IMR-90 (cell line): Measurements from ENCODE around the gene PLXNA4. TPM values are rescaled to one million over a fixed set of nuclear protein-coding genes. Genes with fewer than 3 reads are reported as not detected.

Source experiments
- ATAC-seq: fragments of 200-7000 bp; cut with Tn5 transposase; 2 replicates; pipeline ENCODE4 v1.9.1; 2020; ENCODE audit warnings: low read depth, mild to moderate bottlenecking, moderate library complexity
- BruUV-seq: library from RNA; stranded (reverse); fragments of 400-500 nt; replicated peaks from 2 replicates; lab custom pipeline; 2021; lab: Mats Ljungman, UMichigan
- CTCF ChIA-PET: fragments of 300-600 bp; formaldehyde crosslinking; extraction: SDS; loops from one replicate; lab custom pipeline; 2021; ENCODE audit warnings: antibody characterized with exemption; lab: Yijun Ruan, JAX
- POLR2A ChIA-PET: fragments of 300-600 bp; sonication (Branson Sonifier 250); formaldehyde crosslinking; loops from one replicate; lab custom pipeline; 2022; ENCODE audit warnings: antibody characterized with exemption; ENCODE audit not compliant: unreplicated experiment; lab: Charles Lee
- DNase-seq: peaks from one replicate; pipeline ENCODE4 v3.0.0; 2013
- H2AFZ ChIP-seq: replicated peaks from 2 replicates; pipeline ENCODE3; 2013; ENCODE audit warnings: low read length, mild to moderate bottlenecking; ENCODE audit not compliant: poor library complexity
- H2AK5ac ChIP-seq: 2 replicates; pipeline ENCODE4 v1.6.1; 2013; ENCODE audit warnings: low read depth, low read length, inconsistent platforms
- H2AK9ac ChIP-seq: replicated peaks from 2 replicates; pipeline ENCODE3; 2013; ENCODE audit warnings: mild to moderate bottlenecking, low read depth, low read length, moderate library complexity; ENCODE audit not compliant: poor library complexity
- H2BK120ac ChIP-seq: 2 replicates; pipeline ENCODE4 v1.6.1; 2013; ENCODE audit warnings: low read depth, low read length, inconsistent platforms
- H2BK15ac ChIP-seq: 3 replicates; pipeline ENCODE4 v1.6.1; 2013; ENCODE audit warnings: low read depth, low read length, inconsistent platforms
- H2BK20ac ChIP-seq: 2 replicates; pipeline ENCODE4 v1.6.1; 2013; ENCODE audit warnings: low read depth, mild to moderate bottlenecking, inconsistent platforms, low read length, moderate library complexity
- H2BK5ac ChIP-seq: 2 replicates; pipeline ENCODE4 v1.6.1; 2013; ENCODE audit warnings: mild to moderate bottlenecking, low read depth, low read length, inconsistent platforms; ENCODE audit not compliant: poor library complexity, severe bottlenecking
- H3K14ac ChIP-seq: replicated peaks from 2 replicates; pipeline ENCODE4 v1.6.1; 2013; ENCODE audit warnings: low read depth, low read length, inconsistent platforms
- H3K18ac ChIP-seq: 2 replicates; pipeline ENCODE4 v1.6.1; 2013; ENCODE audit warnings: low read depth, low read length, control low read depth
- H3K23ac ChIP-seq: 2 replicates; pipeline ENCODE4 v1.6.1; 2013; ENCODE audit warnings: low read depth, low read length, inconsistent platforms
- H3K27ac ChIP-seq: 2 replicates; pipeline ENCODE4 v1.5.1; 2013; ENCODE audit warnings: mild to moderate bottlenecking, control low read depth, low read length; ENCODE audit not compliant: insufficient read depth
- H3K27me3 ChIP-seq: 2 replicates; pipeline ENCODE4 v1.6.1; 2013; ENCODE audit warnings: low read length; ENCODE audit not compliant: control insufficient read depth, insufficient read depth
- H3K36me3 ChIP-seq: 2 replicates; pipeline ENCODE4 v1.6.1; 2013; ENCODE audit warnings: low read length, mixed read lengths; ENCODE audit not compliant: control insufficient read depth, insufficient read depth
- H3K4ac ChIP-seq: 2 replicates; pipeline ENCODE4 v1.6.1; 2013; ENCODE audit warnings: low read depth, low read length, inconsistent platforms
- H3K4me1 ChIP-seq: 2 replicates; pipeline ENCODE4 v1.6.1; 2013; ENCODE audit warnings: low read length, mixed read lengths; ENCODE audit not compliant: control insufficient read depth, insufficient read depth
- H3K4me2 ChIP-seq: 2 replicates; pipeline ENCODE4 v1.6.1; 2013; ENCODE audit warnings: low read depth, mild to moderate bottlenecking, control low read depth, low read length, moderate library complexity
- H3K4me3 ChIP-seq: 2 replicates; pipeline ENCODE4 v1.5.1; 2013; ENCODE audit warnings: low read depth, mild to moderate bottlenecking, control low read depth, low read length, moderate library complexity; ENCODE audit not compliant: insufficient read depth
- H3K56ac ChIP-seq: 2 replicates; pipeline ENCODE4 v1.6.1; 2013; ENCODE audit warnings: low read length, inconsistent platforms; ENCODE audit not compliant: insufficient read depth; ENCODE audit errors: extremely low read depth
- H3K79me1 ChIP-seq, 2 experiments: 2 replicates each; pipeline ENCODE4 v1.6.1; 2013; ENCODE audit warnings: low read length in 2 of 2, inconsistent platforms in 1 of 2, low read depth in 1 of 2
- H3K9ac ChIP-seq: 2 replicates; pipeline ENCODE4 v1.6.1; 2013; ENCODE audit warnings: low read depth, low read length, control low read depth
- H3K9me1 ChIP-seq: 2 replicates; pipeline ENCODE4 v1.6.1; 2013; ENCODE audit warnings: low read length, inconsistent platforms; ENCODE audit not compliant: insufficient read depth
- H3K9me3 ChIP-seq: 2 replicates; pipeline ENCODE4 v1.6.1; 2013; ENCODE audit warnings: low read length; ENCODE audit not compliant: control insufficient read depth, insufficient read depth
- H4K20me1 ChIP-seq: 2 replicates; pipeline ENCODE4 v1.6.1; 2013; ENCODE audit warnings: low read length, inconsistent platforms; ENCODE audit not compliant: insufficient read depth
- H4K5ac ChIP-seq: 2 replicates; pipeline ENCODE4 v1.6.1; 2013; ENCODE audit warnings: mild to moderate bottlenecking, low read depth, low read length, control low read depth
- H4K8ac ChIP-seq, 2 experiments: 2 replicates each; pipeline ENCODE4 v1.6.1; 2013; ENCODE audit warnings: low read depth in 2 of 2, low read length in 2 of 2, control low read depth in 1 of 2, inconsistent platforms in 1 of 2
- H4K91ac ChIP-seq: 2 replicates; pipeline ENCODE4 v1.6.1; 2013; ENCODE audit warnings: low read depth, low read length, inconsistent platforms; ENCODE audit not compliant: insufficient read depth
- BHLHE40 ChIP-seq: fragments of 150-350 bp; IDR thresholded peaks from 2 replicates; pipeline ENCODE4 v1.6.1; 2016; ENCODE audit warnings: mild to moderate bottlenecking, low read depth, low read length
- CEBPB ChIP-seq: IDR thresholded peaks from 2 replicates; pipeline ENCODE4 v1.6.1; 2012; ENCODE audit warnings: low read depth, low read length, improper control_type of control experiment
- CHD1 ChIP-seq: IDR thresholded peaks from 2 replicates; pipeline ENCODE4 v1.6.1; 2012; ENCODE audit warnings: low read depth, low read length, improper control_type of control experiment
- ELK1 ChIP-seq: fragments of 150-350 bp; IDR thresholded peaks from 2 replicates; pipeline ENCODE4 v1.6.1; 2016; ENCODE audit warnings: low read depth, mild to moderate bottlenecking, low read length, moderate library complexity, borderline replicate concordance
- FOS ChIP-seq: fragments of 150-350 bp; IDR thresholded peaks from 2 replicates; pipeline ENCODE4 v1.6.1; 2016; ENCODE audit warnings: low read depth, low read length
- MAFK ChIP-seq: IDR thresholded peaks from 2 replicates; pipeline ENCODE4 v1.6.1; 2012; ENCODE audit warnings: low read depth, low read length, improper control_type of control experiment
- MAZ ChIP-seq: IDR thresholded peaks from 2 replicates; pipeline ENCODE4 v1.6.1; 2012; ENCODE audit warnings: low read depth, mild to moderate bottlenecking, low read length, improper control_type of control experiment, moderate library complexity, borderline replicate concordance
- MXI1 ChIP-seq: IDR thresholded peaks from 2 replicates; pipeline ENCODE4 v1.6.1; 2012; ENCODE audit warnings: low read depth, mild to moderate bottlenecking, low read length, moderate library complexity, borderline replicate concordance
- NFE2L2 ChIP-seq: fragments of 150-350 bp; IDR thresholded peaks from 2 replicates; pipeline ENCODE4 v1.6.1; 2016; ENCODE audit warnings: low read depth, mild to moderate bottlenecking, low read length
- POLR2A ChIP-seq: IDR thresholded peaks from 2 replicates; pipeline ENCODE4 v1.6.1; 2012; ENCODE audit warnings: mild to moderate bottlenecking, low read depth, low read length
- RAD21 ChIP-seq: IDR thresholded peaks from 2 replicates; pipeline ENCODE4 v1.6.1; 2012; ENCODE audit warnings: low read length, improper control_type of control experiment
- RCOR1 ChIP-seq: IDR thresholded peaks from 2 replicates; pipeline ENCODE4 v1.6.1; 2012; ENCODE audit warnings: mild to moderate bottlenecking, low read length, improper control_type of control experiment; ENCODE audit not compliant: insufficient replicate concordance
- RFX5 ChIP-seq: IDR thresholded peaks from 2 replicates; pipeline ENCODE4 v1.8.0; 2012; ENCODE audit warnings: low read depth, mild to moderate bottlenecking, low read length, moderate library complexity
- SMC3 ChIP-seq: fragments of 150-350 bp; IDR thresholded peaks from 2 replicates; pipeline ENCODE4 v1.6.1; 2016; ENCODE audit warnings: low read depth, mild to moderate bottlenecking, antibody characterized with exemption, low read length, moderate library complexity
- WGBS, 2 experiments: methylation state at CpG; one replicate each; pipeline versions ENCODE4 v1.1.5 to v1.1.7; 2013; ENCODE audit warnings: missing lambda C conversion rate in 2 of 2; ENCODE audit not compliant: insufficient read length in 1 of 2; ENCODE audit errors: extremely low coverage in 2 of 2; 5-methylcytosine and 5-hydroxymethylcytosine counted together
- dilution Hi-C: fragments of 300-500 bp; cut with HindIII; formaldehyde crosslinking; loops from one replicate; pipeline ENCODE4 v1.14.3; 2018; ENCODE audit warnings: low sequenced_read_pairs; ENCODE audit not compliant: unreplicated experiment
- in situ Hi-C: fragments of 300-500 bp; cut with MboI; formaldehyde crosslinking; loops from 3 replicates; pipeline ENCODE4 v1.14.3; 2019; ENCODE audit warnings: low sequenced_read_pairs, inconsistent platforms, mixed read lengths
- intact Hi-C: fragments of 100-400 bp; cut with micrococcal nuclease; formaldehyde crosslinking; loops from 2 replicates; pipeline ENCODE4 v1.10.0; 2022
- polyA plus RNA-seq, 3 experiments: library from polyadenylated mRNA; depleted of rRNA; stranded (reverse); fragments of >200 nt; gene quantifications; 2 replicates each; pipeline ENCODE4 v1.2.3, GENCODE V29; 2012; ENCODE audit warnings: low replicate concordance in 1 of 3
- total RNA-seq: library from RNA; depleted of rRNA; stranded (reverse); fragments of >200 nt; gene quantifications from 2 replicates; pipeline ENCODE4 v1.2.3, GENCODE V29; 2012
- TF ChIP-seq, protein P1 (sequence below): conservative IDR thresholded peaks from 2 replicates; pipeline ENCODE4 v1.5.1; 2012; ENCODE audit warnings: mild to moderate bottlenecking, low read depth, low read length, improper control_type of control experiment
- TF ChIP-seq, protein P2 (sequence below): fragments of 150-350 bp; IDR thresholded peaks from 2 replicates; pipeline ENCODE4 v1.6.1; 2017; ENCODE audit warnings: mild to moderate bottlenecking, antibody characterized with exemption, low read length, low read depth

The PLXNA4 gene
- total and polyA plus RNA-seq, 2 of the 4 experiments (the other 2 are of a cell fraction) = under 0.01 TPM

DNA sequence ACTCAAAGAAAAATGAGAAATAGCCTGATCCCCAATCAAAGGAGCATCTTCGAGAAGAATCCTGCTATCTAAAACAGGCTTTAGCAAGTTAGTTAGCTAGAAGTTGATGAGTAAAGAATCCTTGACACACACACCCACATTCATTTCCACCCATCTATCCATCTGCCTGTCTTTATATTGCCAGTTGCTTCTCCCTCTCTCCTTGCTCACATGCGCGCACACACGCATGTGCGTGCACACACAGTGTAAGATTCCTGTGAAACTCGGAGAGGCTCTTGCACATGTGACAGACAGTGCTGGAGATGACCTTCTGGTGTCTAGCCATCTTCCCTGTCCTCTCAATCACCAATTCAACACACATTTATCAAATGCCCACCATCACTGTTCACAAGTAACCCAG lies 393.3 kb downstream of the PLXNA4 start:
- no TSS peak for BruUV-seq
- Histone ChIP-seq H4K5ac (no peak overlapping the region), H2AK5ac (no peak overlapping the region), H3K79me1 (no peaks in the 10 kb centered on the region), H3K56ac (no peak overlapping the region), H4K20me1 (no peaks in the 10 kb centered on the region), H3K9ac (no peak overlapping the region), H3K27ac (no peak overlapping the region), H4K91ac (no peak overlapping the region), H2AK9ac (no peak overlapping the region), H3K4me2 (no peak overlapping the region), H3K36me3 (no peaks in the 10 kb centered on the region), H2AFZ (no peak overlapping the region), H3K4me1 (no peaks in the 10 kb centered on the region), H4K8ac (no peak overlapping the region), H3K18ac (no peak overlapping the region), H3K4ac (no peak overlapping the region), H2BK15ac (no peak overlapping the region), H3K9me3 (peaks cover 5% of the 10 kb centered on the region), H3K14ac (no peak overlapping the region), H2BK120ac (no peak overlapping the region), H3K27me3 (no peaks in the 10 kb centered on the region), H3K4me3 (no peak overlapping the region), H2BK20ac (no peak overlapping the region), H3K9me1 (no peaks in the 10 kb centered on the region), H2BK5ac (no peak overlapping the region), H3K23ac (no peak overlapping the region)
- intact Hi-C loops = no loop called here
- POLR2A ChIA-PET = no interaction called here
- dilution Hi-C loops = no loop called here
- no peak for TF ChIP-seq CEBPB
- TF ChIP-seq MAFK = no peak
- no peak for TF ChIP-seq RFX5
- TF ChIP-seq, protein P1, sequence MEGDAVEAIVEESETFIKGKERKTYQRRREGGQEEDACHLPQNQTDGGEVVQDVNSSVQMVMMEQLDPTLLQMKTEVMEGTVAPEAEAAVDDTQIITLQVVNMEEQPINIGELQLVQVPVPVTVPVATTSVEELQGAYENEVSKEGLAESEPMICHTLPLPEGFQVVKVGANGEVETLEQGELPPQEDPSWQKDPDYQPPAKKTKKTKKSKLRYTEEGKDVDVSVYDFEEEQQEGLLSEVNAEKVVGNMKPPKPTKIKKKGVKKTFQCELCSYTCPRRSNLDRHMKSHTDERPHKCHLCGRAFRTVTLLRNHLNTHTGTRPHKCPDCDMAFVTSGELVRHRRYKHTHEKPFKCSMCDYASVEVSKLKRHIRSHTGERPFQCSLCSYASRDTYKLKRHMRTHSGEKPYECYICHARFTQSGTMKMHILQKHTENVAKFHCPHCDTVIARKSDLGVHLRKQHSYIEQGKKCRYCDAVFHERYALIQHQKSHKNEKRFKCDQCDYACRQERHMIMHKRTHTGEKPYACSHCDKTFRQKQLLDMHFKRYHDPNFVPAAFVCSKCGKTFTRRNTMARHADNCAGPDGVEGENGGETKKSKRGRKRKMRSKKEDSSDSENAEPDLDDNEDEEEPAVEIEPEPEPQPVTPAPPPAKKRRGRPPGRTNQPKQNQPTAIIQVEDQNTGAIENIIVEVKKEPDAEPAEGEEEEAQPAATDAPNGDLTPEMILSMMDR = no peak
- TF ChIP-seq CHD1 = no peak
- TF ChIP-seq RCOR1 = no peak
- no peak for TF ChIP-seq NFE2L2
- no peak for TF ChIP-seq ELK1
- TF ChIP-seq MAZ = no peak
- no peak for TF ChIP-seq RAD21
- TF ChIP-seq SMC3 = no peak
- no peak for TF ChIP-seq FOS
- TF ChIP-seq BHLHE40 = no peak
- no peak for TF ChIP-seq MXI1
- TF ChIP-seq, protein P2, sequence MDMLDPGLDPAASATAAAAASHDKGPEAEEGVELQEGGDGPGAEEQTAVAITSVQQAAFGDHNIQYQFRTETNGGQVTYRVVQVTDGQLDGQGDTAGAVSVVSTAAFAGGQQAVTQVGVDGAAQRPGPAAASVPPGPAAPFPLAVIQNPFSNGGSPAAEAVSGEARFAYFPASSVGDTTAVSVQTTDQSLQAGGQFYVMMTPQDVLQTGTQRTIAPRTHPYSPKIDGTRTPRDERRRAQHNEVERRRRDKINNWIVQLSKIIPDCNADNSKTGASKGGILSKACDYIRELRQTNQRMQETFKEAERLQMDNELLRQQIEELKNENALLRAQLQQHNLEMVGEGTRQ = no peak
- TF ChIP-seq POLR2A = no peak
- WGBS, 2 experiments = 90% methylated on average over 5 of the region's 6 CpGs; no CpG with 5 or more reads in 1 of the 2 experiments
- in situ Hi-C loops = no loop called here
- DNase-seq = no peak
- ATAC-seq = no peak
- CTCF ChIA-PET = no interaction called here
